Thymus (tissue), 11 donors: ENCODE data around the gene ST6GALNAC5. TPM values are rescaled to one million over a fixed set of nuclear protein-coding genes. Genes with fewer than 3 reads are reported as not detected.

Source experiments
- DNase-seq, 9 donors: peaks; one replicate each; pipeline ENCODE4 v3.0.0-alpha.2; 2013; ENCODE audit warnings: low spot score in 9 of 9, low read depth in 6 of 9, missing footprints in 1 of 9
- H3K27ac ChIP-seq, 2 donors: one replicate each; pipeline ENCODE4 v1.5.1; 2013; ENCODE audit warnings: control low read depth in 1 of 2, low read depth in 1 of 2, low read length in 1 of 2, mild to moderate bottlenecking in 1 of 2, moderate library complexity in 1 of 2
- H3K27me3 ChIP-seq, 2 donors: one replicate each; pipeline ENCODE4 v1.5.1; 2013; ENCODE audit warnings: low read length in 1 of 2; ENCODE audit not compliant: control insufficient read depth in 2 of 2, insufficient read depth in 1 of 2
- H3K36me3 ChIP-seq, 2 donors: one replicate each; pipeline ENCODE4 v1.5.1; 2013; ENCODE audit warnings: low read length in 1 of 2, mild to moderate bottlenecking in 1 of 2, moderate library complexity in 1 of 2; ENCODE audit not compliant: control insufficient read depth in 2 of 2, insufficient read depth in 2 of 2
- H3K4me1 ChIP-seq, 2 donors: one replicate each; pipeline ENCODE4 v1.5.1; 2013; ENCODE audit warnings: low read length in 2 of 2; ENCODE audit not compliant: control insufficient read depth in 2 of 2, insufficient read depth in 2 of 2
- H3K4me3 ChIP-seq, 2 donors: one replicate each; pipeline ENCODE4 v1.5.1; 2013; ENCODE audit warnings: low read length in 2 of 2, control low read depth in 1 of 2, mild to moderate bottlenecking in 1 of 2
- H3K9me3 ChIP-seq, 2 donors: one replicate each; pipeline ENCODE4 v1.5.1; 2013; ENCODE audit warnings: low read length in 1 of 2, mild to moderate bottlenecking in 1 of 2; ENCODE audit not compliant: control insufficient read depth in 2 of 2, insufficient read depth in 1 of 2
- WGBS: extraction: QIAGEN DNeasy Blood & Tissue Kit; methylation state at CpG from one replicate; pipeline ENCODE4 v1.1.7; 2013; 5-methylcytosine and 5-hydroxymethylcytosine counted together
- polyA plus RNA-seq: library from polyadenylated mRNA; stranded (reverse); fragments of 200-250 nt; gene quantifications from one replicate; pipeline ENCODE4 v1.2.3, GENCODE V29; 2013
- total RNA-seq: library from RNA; stranded (reverse); fragments of 120-200 nt; gene quantifications from one replicate; pipeline ENCODE4 v1.2.4, GENCODE V29; 2013
- donor health status: healthy.

ST6GALNAC5 gene
- total and polyA plus RNA-seq, 2 donors = 0.34 to 1.4 TPM

DNA sequence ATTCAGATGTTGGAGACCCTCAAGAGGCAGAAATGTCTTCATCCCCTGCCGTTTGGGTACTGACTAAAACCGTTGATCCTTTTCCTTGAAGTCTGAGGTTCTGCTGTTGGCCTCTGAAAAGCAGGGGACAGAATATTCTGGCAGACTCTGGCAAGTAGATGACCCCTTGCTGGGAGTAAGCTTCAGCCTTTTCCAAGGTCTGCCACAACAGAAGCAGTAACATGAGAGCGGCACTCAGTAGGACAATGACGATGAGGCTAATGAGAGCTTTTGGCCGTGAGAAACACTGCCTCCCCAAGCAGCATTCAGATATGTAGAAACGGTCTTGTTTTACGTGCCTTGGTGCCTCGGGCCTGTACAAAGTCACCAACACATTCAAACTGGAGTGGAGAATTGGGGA is 143.7 kb downstream of the ST6GALNAC5 start:
- Histone ChIP-seq H3K36me3 (no peaks in the 10 kb centered on the region), H3K4me1 (no peaks in the 10 kb centered on the region), H3K27me3 (no peaks in the 10 kb centered on the region), H3K4me3 (no peak overlapping the region), H3K27ac (no peak overlapping the region), H3K9me3 (no peaks in the 10 kb centered on the region)
- no peak for DNase-seq
- WGBS = 94% methylated on average over 8 of the region's 8 CpGs

GRCh38 chr1:77012066-77012465 is 144.8 kb downstream of the ST6GALNAC5 start:
- DNase-seq = no peak
- Histone ChIP-seq H3K4me3 (no peak overlapping the region), H3K36me3 (no peaks in the 10 kb centered on the region), H3K9me3 (no peaks in the 10 kb centered on the region), H3K27ac (no peak overlapping the region), H3K27me3 (no peaks in the 10 kb centered on the region), H3K4me1 (no peaks in the 10 kb centered on the region)
- WGBS = 98% methylated on average over 1 of the region's 1 CpG

- no peak for DNase-seq
- Histone ChIP-seq H3K4me1 (no peaks in the 10 kb centered on the region), H3K4me3 (no peak overlapping the region), H3K27ac (no peak overlapping the region), H3K27me3 (no peaks in the 10 kb centered on the region), H3K9me3 (no peaks in the 10 kb centered on the region), H3K36me3 (no peaks in the 10 kb centered on the region)
- 94% methylated on average over 5 of the region's 5 CpGs for WGBS
Observed at GRCh38 chr1:77014073-77014788, 147.0 kb downstream of the ST6GALNAC5 start.

DNA sequence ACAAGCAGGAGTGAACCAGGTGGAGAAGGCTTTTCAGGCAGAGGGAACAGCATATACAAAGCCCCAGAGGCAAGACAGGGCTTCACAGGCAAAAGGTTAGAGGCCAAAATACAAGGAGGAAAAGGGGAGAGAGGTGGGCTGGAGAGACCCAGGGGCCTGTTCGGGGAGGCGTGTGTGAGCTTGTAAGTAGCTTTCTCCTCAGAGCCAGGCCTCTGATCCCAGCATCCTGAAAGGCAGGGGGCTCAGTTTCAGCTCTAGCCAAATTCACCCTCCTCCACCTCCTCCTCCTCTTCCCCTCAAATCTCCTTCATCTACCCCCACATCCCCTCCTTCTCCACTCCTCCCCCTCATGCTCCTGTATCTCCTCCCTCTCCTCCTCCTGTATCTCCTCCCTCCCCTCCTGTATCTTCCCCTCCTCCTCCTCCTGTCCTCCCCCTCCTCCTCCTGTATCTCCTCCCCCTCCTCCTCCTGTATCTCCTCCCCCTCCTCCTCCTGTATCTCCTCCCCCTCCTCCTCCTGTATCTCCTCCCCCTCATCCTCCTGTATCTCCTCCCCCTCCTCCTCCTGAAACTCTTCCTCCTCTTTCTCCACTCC is 148.6 kb downstream of the ST6GALNAC5 start:
- Histone ChIP-seq H3K27me3 (no peaks in the 10 kb centered on the region), H3K4me1 (no peaks in the 10 kb centered on the region), H3K36me3 (no peaks in the 10 kb centered on the region), H3K4me3 (no peak overlapping the region), H3K9me3 (no peaks in the 10 kb centered on the region), H3K27ac (no peak overlapping the region)
- 96% methylated on average over 2 of the region's 2 CpGs for WGBS
- DNase-seq = no peak

DNA sequence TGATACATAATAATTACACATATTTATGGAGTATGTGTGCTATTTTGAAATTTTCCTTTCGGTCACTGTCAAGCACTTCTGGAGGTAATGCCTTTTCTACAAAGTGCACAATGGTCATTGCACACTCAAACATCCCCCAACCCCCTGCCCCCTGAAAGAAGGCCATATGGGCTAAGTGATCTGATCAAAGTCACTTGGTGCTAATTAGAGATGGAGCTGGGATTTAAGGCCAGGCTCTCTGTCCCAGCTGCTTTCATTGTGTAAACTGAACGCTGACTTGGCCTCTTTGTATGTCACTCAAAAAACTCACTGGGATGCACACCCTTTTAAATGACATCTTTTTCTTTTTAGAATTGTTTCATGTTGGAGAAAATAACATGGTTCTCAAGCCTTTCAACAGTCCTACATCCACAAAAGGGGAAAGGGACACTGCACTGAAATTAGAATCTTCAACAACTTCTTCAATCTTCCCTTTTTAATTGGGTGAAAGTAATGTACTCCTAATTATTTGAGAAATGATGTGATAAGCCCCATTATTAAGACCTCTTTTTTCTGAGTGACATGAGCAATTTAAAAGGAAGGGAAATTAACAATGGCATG is 149.2 kb downstream of the ST6GALNAC5 start:
- Histone ChIP-seq H3K4me3 (no peak overlapping the region), H3K27ac (no peak overlapping the region), H3K4me1 (no peaks in the 10 kb centered on the region), H3K36me3 (no peaks in the 10 kb centered on the region), H3K27me3 (no peaks in the 10 kb centered on the region), H3K9me3 (no peaks in the 10 kb centered on the region)
- WGBS = 95% methylated on average over 2 of the region's 2 CpGs
- DNase-seq = no peak

DNA sequence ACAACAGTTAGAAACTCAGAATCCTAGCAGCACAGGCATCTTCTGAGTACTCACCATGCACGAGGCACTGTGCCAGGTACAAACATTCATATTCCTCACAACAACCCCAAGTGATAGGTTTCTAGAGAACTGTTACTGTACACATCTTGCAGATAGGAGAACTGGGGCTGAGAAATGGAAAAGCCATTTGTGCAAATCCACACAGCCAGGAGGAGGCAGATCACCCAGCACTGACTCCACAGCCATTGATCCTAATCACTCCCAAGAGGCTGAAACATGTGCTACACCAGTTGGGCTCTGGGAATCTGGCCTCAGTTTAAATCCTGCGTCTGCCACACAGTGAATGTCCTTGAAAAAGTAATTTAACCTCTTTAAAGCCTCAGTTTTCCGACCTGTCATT is 151.0 kb downstream of the ST6GALNAC5 start:
- DNase-seq = no peak
- 85% methylated on average over 3 of the region's 3 CpGs for WGBS
- H3K4me1 ChIP-seq = no peaks in the 10 kb centered on the region
- no peaks in the 10 kb centered on the region for H3K36me3 ChIP-seq
- no peaks in the 10 kb centered on the region for H3K27me3 ChIP-seq
- no peak overlapping the region for H3K27ac ChIP-seq
- no peak overlapping the region for H3K4me3 ChIP-seq
- no peaks in the 10 kb centered on the region for H3K9me3 ChIP-seq

DNA sequence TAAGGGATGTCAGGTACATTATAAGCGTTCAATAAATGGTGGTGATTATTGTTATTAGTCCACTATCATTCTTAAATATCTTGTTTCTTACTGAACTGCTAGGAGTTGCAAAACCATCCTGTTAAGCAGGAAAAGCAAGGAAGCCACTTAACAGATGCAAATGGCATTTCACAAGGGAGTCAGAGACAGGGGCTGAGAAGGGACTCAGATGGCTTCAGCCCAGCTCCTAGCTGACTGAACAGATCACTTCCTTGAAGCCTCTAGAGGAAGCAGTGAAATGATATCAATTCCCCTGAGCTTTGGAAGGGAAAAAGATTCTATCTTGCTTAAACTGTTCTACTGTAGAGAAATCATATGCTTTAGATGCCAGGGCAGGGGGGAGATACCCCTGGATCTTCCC is 151.5 kb downstream of the ST6GALNAC5 start:
- H3K4me3 ChIP-seq = no peak overlapping the region
- H3K9me3 ChIP-seq = no peaks in the 10 kb centered on the region
- H3K27ac ChIP-seq = no peak overlapping the region
- H3K4me1 ChIP-seq = no peaks in the 10 kb centered on the region
- DNase-seq = no peak
- no peaks in the 10 kb centered on the region for H3K27me3 ChIP-seq
- 97% methylated on average over 1 of the region's 1 CpG for WGBS
- no peaks in the 10 kb centered on the region for H3K36me3 ChIP-seq

GRCh38 chr1:77021732-77022131 is 154.5 kb downstream of the ST6GALNAC5 start:
- no peak overlapping the region for H3K4me3 ChIP-seq

GRCh38 chr1:77024500-77024899 is 157.2 kb downstream of the ST6GALNAC5 start:
- no peak for DNase-seq
- WGBS = 97% methylated on average over 4 of the region's 4 CpGs

More at GRCh38 chr1:77021732-77022131, 154.5 kb downstream of the ST6GALNAC5 start:
- Histone ChIP-seq H3K27me3 (no peaks in the 10 kb centered on the region), H3K27ac (no peak overlapping the region), H3K4me1 (no peaks in the 10 kb centered on the region), H3K9me3 (no peaks in the 10 kb centered on the region), H3K36me3 (no peaks in the 10 kb centered on the region)
- DNase-seq = no peak
- WGBS = 92% methylated on average over 2 of the region's 2 CpGs

More at GRCh38 chr1:77024500-77024899, 157.2 kb downstream of the ST6GALNAC5 start:
- no peaks in the 10 kb centered on the region for H3K4me1 ChIP-seq
- H3K9me3 ChIP-seq = no peaks in the 10 kb centered on the region
- no peak overlapping the region for H3K27ac ChIP-seq
- H3K4me3 ChIP-seq = no peak overlapping the region
- no peaks in the 10 kb centered on the region for H3K36me3 ChIP-seq
- no peaks in the 10 kb centered on the region for H3K27me3 ChIP-seq
